Measurements from ENCODE around the gene SIPA1L3.

- TF ChIP-seq RARB (CRISPR knock-in tag; IDR thresholded peaks at IDR 0.05) (no peak), SNAI2 (CRISPR knock-in tag; IDR thresholded peaks at IDR 0.05) (no peak), GLIS3 (CRISPR knock-in tag; IDR thresholded peaks at IDR 0.05) (no peak), ISL1 (CRISPR knock-in tag; IDR thresholded peaks at IDR 0.05) (no peak), ZNF8 (CRISPR knock-in tag; IDR thresholded peaks at IDR 0.05) (no peak), ESRRG (CRISPR knock-in tag; IDR thresholded peaks at IDR 0.05) (no peak), ARNTL (CRISPR knock-in tag; IDR thresholded peaks at IDR 0.05; ENCODE audit: borderline replicate concordance, low read depth) (no peak), CSRNP3 (CRISPR knock-in tag; IDR thresholded peaks at IDR 0.05) (no peak), CSDC2 (CRISPR knock-in tag; IDR thresholded peaks at IDR 0.05) (no peak), CREB5 (CRISPR knock-in tag; IDR thresholded peaks at IDR 0.05; ENCODE audit: low read depth) (no peak), PPARA (CRISPR knock-in tag; IDR thresholded peaks at IDR 0.05; ENCODE audit: borderline replicate concordance) (no peak)
- TF ChIP-seq, protein P1, sequence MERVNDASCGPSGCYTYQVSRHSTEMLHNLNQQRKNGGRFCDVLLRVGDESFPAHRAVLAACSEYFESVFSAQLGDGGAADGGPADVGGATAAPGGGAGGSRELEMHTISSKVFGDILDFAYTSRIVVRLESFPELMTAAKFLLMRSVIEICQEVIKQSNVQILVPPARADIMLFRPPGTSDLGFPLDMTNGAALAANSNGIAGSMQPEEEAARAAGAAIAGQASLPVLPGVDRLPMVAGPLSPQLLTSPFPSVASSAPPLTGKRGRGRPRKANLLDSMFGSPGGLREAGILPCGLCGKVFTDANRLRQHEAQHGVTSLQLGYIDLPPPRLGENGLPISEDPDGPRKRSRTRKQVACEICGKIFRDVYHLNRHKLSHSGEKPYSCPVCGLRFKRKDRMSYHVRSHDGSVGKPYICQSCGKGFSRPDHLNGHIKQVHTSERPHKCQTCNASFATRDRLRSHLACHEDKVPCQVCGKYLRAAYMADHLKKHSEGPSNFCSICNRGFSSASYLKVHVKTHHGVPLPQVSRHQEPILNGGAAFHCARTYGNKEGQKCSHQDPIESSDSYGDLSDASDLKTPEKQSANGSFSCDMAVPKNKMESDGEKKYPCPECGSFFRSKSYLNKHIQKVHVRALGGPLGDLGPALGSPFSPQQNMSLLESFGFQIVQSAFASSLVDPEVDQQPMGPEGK (CRISPR knock-in tag; IDR thresholded peaks at IDR 0.05; ENCODE audit: borderline replicate concordance), result no peak
- TF ChIP-seq, protein P2, sequence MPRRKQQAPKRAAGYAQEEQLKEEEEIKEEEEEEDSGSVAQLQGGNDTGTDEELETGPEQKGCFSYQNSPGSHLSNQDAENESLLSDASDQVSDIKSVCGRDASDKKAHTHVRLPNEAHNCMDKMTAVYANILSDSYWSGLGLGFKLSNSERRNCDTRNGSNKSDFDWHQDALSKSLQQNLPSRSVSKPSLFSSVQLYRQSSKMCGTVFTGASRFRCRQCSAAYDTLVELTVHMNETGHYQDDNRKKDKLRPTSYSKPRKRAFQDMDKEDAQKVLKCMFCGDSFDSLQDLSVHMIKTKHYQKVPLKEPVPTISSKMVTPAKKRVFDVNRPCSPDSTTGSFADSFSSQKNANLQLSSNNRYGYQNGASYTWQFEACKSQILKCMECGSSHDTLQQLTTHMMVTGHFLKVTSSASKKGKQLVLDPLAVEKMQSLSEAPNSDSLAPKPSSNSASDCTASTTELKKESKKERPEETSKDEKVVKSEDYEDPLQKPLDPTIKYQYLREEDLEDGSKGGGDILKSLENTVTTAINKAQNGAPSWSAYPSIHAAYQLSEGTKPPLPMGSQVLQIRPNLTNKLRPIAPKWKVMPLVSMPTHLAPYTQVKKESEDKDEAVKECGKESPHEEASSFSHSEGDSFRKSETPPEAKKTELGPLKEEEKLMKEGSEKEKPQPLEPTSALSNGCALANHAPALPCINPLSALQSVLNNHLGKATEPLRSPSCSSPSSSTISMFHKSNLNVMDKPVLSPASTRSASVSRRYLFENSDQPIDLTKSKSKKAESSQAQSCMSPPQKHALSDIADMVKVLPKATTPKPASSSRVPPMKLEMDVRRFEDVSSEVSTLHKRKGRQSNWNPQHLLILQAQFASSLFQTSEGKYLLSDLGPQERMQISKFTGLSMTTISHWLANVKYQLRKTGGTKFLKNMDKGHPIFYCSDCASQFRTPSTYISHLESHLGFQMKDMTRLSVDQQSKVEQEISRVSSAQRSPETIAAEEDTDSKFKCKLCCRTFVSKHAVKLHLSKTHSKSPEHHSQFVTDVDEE (CRISPR knock-in tag; IDR thresholded peaks at IDR 0.05), result no peak
Observed at GRCh38 chr19:37902668-37903067, 4.3 kb upstream of the SIPA1L3 start.
